Globus pallidus (tissue), 1 donor: ENCODE results near the gene ADAMTS12.
A peak's percentile ranks its signal among the peaks of the same experiment; 100 is the strongest.
"Not testable (repeated sequence)": the region's sequence is repeated elsewhere in the genome, so short reads cannot be mapped to it uniquely, and the experiment has no call there.

ENCODE experiments used
- DNase-seq: peaks from one replicate; pipeline ENCODE4 v3.0.0-alpha.2; 2015; ENCODE audit warnings: low spot score

ADAMTS12 gene

GRCh38 chr5:33527696-33528095 is 364.1 kb downstream of the ADAMTS12 start:
- DNase-seq = no peak

DNA sequence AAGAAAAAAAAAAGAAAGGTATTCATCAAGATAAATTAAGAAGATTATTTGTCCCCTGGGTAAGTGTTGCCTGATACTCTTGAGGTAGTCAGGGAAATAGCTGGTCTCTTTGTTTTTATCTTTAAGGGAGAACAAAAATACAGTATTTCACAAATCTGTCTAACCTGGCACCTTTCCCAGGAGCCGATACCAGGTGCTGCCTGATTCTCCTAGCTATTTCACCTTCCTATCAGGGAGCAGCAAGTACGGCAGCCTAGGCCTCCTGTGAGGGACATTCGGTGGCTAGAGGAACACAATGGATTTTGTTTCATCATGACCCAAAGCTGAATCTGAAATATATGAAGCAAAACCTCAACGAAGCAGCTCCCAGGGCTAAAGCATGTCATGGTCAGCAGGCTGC is 365.0 kb downstream of the ADAMTS12 start:
- DNase-seq = no peak

- no peak for DNase-seq
Measured at GRCh38 chr5:33524476-33524875, 367.3 kb downstream of the ADAMTS12 start.

DNA sequence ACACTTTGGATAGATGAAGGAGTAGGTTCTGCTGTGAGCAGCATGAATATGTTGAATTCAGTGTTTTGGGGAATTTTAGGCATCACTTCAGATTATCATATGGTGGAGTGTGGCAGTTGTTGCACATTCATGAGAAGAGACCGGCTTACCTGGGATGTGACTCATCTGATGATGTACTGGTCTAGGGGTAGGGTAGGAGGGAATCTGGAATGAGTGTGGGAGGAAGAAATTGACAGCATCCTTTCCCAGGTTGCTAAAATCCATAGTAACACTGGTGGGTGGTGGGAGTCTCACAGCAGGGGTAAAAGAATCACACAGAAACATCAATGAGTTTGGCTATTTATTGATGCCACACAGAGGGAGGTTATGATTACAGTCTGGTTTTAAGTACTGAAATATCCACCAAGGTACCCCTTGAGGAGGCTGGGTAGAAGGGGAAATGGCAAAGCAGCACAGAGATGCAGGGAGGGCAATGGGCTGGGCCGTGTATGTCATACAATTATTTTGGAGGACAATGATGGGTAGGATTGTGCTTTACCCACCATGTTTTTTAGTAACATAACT is 368.5 kb downstream of the ADAMTS12 start:
- DNase-seq = no peak

DNA sequence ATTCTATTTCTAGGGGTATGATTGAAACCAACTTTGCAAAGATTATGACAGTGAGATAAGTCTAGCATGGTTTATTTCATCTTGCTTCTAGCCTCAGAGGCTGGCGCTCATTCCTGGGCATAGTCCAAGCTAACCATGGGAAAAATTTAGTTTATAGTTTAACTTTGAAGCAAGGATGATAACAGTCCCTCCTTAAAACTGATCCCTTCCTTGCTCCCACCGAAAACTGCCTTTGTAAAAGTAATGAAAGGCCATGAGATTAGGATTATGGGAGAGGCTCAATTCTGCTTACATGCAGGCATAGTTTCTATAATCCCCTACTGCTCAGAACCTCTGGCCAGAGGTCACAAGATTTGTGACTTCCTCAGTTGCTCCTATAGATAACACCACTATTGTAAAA is 375.4 kb downstream of the ADAMTS12 start:
- no peak for DNase-seq

DNA sequence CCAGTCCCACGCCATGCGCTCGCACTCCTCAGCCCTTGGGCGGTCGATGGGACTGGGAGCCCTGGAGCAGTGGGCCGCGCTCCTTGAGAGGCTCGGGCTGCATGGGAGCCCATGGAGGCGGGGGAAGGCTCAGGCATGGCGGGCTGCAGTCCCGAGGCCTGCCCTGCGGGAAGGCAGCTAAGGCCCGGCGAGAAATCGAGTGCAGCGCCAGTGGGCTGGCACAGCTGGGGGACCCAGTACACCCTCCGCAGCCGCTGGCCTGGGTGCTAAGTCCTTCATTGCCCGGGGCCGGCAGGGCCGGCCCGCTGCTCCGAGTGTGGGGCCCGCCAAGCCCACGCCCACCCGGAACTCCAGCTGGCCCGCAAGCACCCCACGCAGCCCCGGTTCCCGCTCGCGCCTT is 376.4 kb downstream of the ADAMTS12 start:
- not testable (repeated sequence) for DNase-seq

GRCh38 chr5:33513462-33514185 is 378.2 kb downstream of the ADAMTS12 start:
- no peak for DNase-seq

GRCh38 chr5:33509036-33509435 is 382.8 kb downstream of the ADAMTS12 start:
- no peak for DNase-seq

- no peak for DNase-seq
Measured at GRCh38 chr5:33507426-33507825, 384.4 kb downstream of the ADAMTS12 start.

DNA sequence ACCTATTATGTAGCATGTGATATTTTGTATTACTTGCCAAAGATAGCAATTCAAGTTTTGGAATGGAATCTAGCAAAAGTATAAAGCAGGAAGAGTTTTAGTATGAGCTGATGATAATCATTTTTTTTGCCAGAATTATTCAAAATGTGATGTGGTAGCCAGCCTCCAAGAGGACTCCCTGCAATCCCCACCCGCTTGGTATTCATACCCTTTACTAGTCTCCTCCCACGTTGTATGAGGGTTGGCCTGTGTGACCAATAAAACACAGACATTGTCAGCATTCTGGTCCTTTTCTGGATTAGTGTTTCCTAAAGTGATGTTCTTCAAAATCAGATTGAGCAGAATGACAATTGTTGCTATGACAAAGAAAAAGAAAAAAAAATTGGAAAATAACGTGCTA is 387.2 kb downstream of the ADAMTS12 start:
- no peak for DNase-seq

- DNase-seq = no peak
Measured at GRCh38 chr5:33501899-33502298, 389.9 kb downstream of the ADAMTS12 start.

GRCh38 chr5:33501260-33501659 is 390.5 kb downstream of the ADAMTS12 start:
- DNase-seq = no peak

DNA sequence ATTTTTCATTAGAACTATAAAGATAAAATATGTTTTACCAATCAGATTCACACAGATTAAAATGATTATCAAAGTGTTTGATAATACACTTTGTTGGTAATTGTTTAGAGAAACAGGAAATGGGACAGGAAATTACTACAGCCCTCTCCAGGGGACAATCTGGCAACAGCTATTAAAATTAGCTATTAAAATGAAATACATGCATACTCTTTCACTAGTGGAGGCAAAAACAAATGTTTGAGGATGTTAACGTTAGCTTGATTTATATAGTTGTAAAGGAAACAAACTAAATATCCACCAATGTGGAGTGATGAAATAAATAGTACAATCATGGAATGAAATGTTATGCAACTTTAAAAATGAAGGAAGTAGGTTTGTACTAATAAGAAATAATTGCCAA is 397.3 kb downstream of the ADAMTS12 start:
- no peak for DNase-seq

DNA sequence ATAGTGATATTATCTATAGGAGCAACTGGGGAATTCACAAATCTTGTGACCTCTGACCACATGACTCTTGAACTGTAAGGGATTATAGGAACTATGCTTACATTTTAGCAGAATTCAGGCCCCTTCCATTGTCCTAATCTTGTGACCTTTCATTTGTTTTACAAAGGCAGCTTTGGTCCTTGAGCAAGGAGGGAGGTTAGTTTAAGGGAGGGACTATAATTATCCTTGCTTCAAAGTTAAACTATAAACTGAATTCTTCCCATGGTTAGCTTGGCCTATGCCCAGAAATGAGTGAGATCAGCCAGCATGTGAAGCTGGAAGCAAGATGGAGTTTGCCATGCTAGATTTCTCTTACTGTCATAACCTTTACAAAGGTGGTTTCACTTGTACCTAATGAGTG is 399.8 kb downstream of the ADAMTS12 start:
- DNase-seq = no peak

DNA sequence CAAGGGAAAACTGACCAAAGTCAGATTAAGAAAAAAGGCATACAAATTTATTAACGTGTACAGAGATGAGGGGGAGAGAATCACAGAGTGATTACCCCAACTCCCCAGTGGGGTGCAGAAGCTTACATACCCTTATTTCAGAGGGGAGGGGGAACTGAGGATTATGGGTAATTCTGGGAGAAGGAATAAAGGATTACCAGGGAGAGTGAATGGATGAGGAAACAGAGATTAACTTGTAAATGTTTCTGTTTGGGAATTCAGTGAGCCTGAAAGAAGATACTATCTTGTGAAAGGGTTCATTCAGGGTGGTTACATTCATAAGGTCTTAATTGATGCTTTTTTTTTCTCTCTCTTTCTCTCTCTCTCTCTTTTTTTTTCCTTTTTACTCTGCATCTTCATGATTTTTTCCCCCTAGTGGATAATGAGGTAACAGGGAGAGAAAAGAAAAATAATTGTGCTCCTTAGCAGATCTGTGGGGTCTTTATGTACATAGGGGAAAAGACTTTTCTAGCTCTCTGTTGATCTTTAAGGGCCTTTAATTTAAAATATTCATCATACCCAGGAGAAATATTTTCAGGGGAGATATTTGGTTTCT is 401.6 kb downstream of the ADAMTS12 start:
- no peak for DNase-seq

- no peak for DNase-seq
Measured at GRCh38 chr5:33489481-33490067, 402.2 kb downstream of the ADAMTS12 start.

DNA sequence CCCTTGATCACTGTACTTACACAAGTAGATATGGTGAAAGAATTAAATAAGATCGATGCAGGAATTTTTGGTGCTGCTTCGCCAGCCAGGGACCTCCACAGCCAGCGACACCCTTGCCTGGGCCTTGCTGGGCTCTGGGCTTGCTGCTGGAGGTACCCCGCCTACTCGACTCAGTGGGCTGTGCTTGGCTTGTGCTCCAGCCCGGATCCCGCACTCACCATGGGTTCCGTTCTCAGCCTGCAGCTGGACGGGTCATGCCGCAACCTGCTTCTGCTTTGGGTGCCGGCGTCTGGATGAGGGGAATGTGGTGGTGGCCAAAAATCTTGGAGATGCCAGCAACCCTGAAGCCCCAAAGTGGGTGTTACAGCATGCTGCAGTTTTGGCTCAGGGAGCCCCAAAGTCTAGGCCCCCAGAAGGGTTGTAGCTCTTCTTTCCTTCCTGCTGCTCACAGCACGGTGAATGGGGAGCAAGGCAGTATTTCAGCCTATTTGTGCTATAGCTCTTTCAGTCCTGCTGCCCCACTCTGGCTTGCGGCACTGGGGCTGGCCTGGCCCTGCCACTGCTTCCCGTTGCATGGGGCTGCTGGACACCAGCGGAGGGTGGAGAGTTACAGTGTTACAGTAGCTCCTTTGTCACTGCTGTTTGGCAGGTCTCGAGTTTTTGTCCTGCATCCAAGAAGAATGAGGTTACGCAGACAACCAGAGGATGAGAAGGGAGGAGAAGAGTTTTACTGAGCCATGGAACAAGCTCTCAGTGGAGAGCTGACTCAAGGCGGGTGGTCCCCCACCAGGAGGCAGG is 403.0 kb downstream of the ADAMTS12 start:
- peak; percentile 46 for DNase-seq

- DNase-seq = no peak
Measured at GRCh38 chr5:33487236-33487635, 404.6 kb downstream of the ADAMTS12 start.

- no peak for DNase-seq
Measured at GRCh38 chr5:33482335-33482734, 409.5 kb downstream of the ADAMTS12 start.

DNA sequence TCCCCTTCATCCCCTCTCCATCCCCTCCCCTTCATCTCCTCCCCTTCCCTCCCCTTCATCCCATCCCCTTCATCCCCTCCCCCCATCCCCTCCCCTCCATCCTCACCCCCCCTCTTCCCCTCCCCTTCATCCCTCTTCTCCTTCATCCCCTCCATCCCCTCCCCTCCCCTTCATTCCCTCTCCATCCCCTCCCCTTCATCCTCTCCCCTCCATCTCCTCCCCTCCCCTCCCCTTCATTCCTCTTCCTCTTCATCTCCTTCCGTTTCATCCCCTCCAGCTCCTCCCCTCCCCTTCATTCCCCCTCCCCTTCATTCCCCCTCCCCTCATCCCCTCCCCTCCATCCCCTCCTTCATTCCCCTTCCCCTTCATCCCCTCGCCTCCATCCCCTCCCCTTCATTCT is 410.9 kb downstream of the ADAMTS12 start:
- DNase-seq = no peak

DNA sequence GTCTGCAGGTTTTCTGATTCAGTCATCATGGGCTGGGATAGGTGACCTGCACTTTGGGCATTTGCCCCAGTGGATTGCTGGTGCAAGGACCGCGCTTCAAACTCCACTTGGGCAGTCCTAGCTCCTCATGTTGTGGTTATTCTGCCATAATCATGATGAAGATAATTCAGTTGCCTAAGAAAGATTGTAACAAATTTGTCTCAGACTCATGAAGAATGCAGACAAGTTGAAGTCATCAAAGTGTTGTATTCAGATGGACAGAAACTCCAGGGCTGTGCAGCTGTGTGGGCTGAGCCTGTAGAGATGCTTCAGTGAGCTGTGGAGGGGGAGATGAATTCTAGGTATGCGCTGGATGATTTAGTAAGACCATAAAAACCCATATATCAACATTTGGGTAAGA is 412.5 kb downstream of the ADAMTS12 start:
- DNase-seq = no peak

GRCh38 chr5:33477816-33478215 is 414.0 kb downstream of the ADAMTS12 start:
- DNase-seq = no peak
